ENCODE results near the gene ABCA8. TPM values are rescaled to one million over a fixed set of nuclear protein-coding genes. Genes with fewer than 3 reads are reported as not detected.
"Not testable (repeated sequence)": the region's sequence is repeated elsewhere in the genome, so short reads cannot be mapped to it uniquely, and the experiment has no call there.

The ABCA8 gene
- polyA plus RNA-seq, 1 donor from 2014 or later, result not detected

GRCh38 chr17:68835071-68835470, 120.1 kb downstream of the ABCA8 start:
- Mint-ChIP-seq H3K4me1 (peaks cover 2 to 8% (median 3%) of the 10 kb centered on the region in 3 donors), H3K36me3 (peaks cover 1% of the 10 kb centered on the region), H3K27me3 (peaks cover 3% of the 10 kb centered on the region), H3K27ac (no peak overlapping the region), H3K4me3 (no peak overlapping the region), H3K9me3 (no peaks in the 10 kb centered on the region)

GRCh38 chr17:68834328-68834836, 120.8 kb downstream of the ABCA8 start:
- Mint-ChIP-seq H3K27ac (no peak overlapping the region), H3K27me3 (peaks cover 3% of the 10 kb centered on the region)

GRCh38 chr17:68832109-68832802, 122.9 kb downstream of the ABCA8 start:
- Mint-ChIP-seq H3K27me3 (peaks cover 5% of the 10 kb centered on the region), H3K36me3 (no peaks in the 10 kb centered on the region), H3K4me3 (no peak overlapping the region), H3K4me1 (peaks cover 2 to 8% (median 3%) of the 10 kb centered on the region in 3 donors), H3K9me3 (no peaks in the 10 kb centered on the region), H3K27ac (no peak overlapping the region)

More at GRCh38 chr17:68834328-68834836, 120.8 kb downstream of the ABCA8 start:
- no peaks in the 10 kb centered on the region for H3K9me3 Mint-ChIP-seq
- peaks cover 1% of the 10 kb centered on the region for H3K36me3 Mint-ChIP-seq
- H3K4me1 Mint-ChIP-seq, result peaks cover 2 to 8% (median 3%) of the 10 kb centered on the region in 3 donors
- H3K4me3 Mint-ChIP-seq, result no peak overlapping the region

- no peak overlapping the region for H3K4me3 Mint-ChIP-seq
- H3K9me3 Mint-ChIP-seq, result no peaks in the 10 kb centered on the region
These were observed 124.0 kb downstream of the ABCA8 start for GRCh38 chr17:68831170-68831569.

GRCh38 chr17:68830313-68830712, 124.9 kb downstream of the ABCA8 start:
- Mint-ChIP-seq H3K27ac (no peak overlapping the region), H3K4me3 (no peak overlapping the region), H3K36me3 (no peaks in the 10 kb centered on the region), H3K27me3 (peaks cover 5% of the 10 kb centered on the region), H3K4me1 (peaks cover 0 to 5% (median 0%) of the 10 kb centered on the region in 3 donors), H3K9me3 (no peaks in the 10 kb centered on the region)

More at GRCh38 chr17:68831170-68831569, 124.0 kb downstream of the ABCA8 start:
- Mint-ChIP-seq H3K4me1 (peaks cover 1 to 8% (median 2%) of the 10 kb centered on the region in 3 donors), H3K36me3 (no peaks in the 10 kb centered on the region), H3K27ac (no peak overlapping the region), H3K27me3 (peaks cover 5% of the 10 kb centered on the region)

- Mint-ChIP-seq H3K9me3 (no peaks in the 10 kb centered on the region), H3K27ac (no peak overlapping the region), H3K4me1 (no peaks in the 10 kb centered on the region), H3K36me3 (no peaks in the 10 kb centered on the region), H3K4me3 (no peak overlapping the region), H3K27me3 (peaks cover 5% of the 10 kb centered on the region)
These were observed 126.0 kb downstream of the ABCA8 start for GRCh38 chr17:68829211-68829610.

- Mint-ChIP-seq H3K27me3 (peaks cover 4% of the 10 kb centered on the region), H3K4me1 (no peaks in the 10 kb centered on the region), H3K36me3 (no peaks in the 10 kb centered on the region), H3K27ac (no peak overlapping the region), H3K4me3 (no peak overlapping the region), H3K9me3 (no peaks in the 10 kb centered on the region)
These were observed 130.5 kb downstream of the ABCA8 start for GRCh38 chr17:68824707-68825106.

GRCh38 chr17:68824185-68824584, 131.0 kb downstream of the ABCA8 start:
- H3K9me3 Mint-ChIP-seq, H3K36me3 Mint-ChIP-seq, H3K27me3 Mint-ChIP-seq, H3K4me1 Mint-ChIP-seq, H3K4me3 Mint-ChIP-seq, H3K27ac Mint-ChIP-seq: not testable (repeated sequence)

GRCh38 chr17:68822719-68823289, 132.4 kb downstream of the ABCA8 start:
- H3K9me3 Mint-ChIP-seq, result no peaks in the 10 kb centered on the region
- H3K27ac Mint-ChIP-seq, result peak overlapping the region in 1 of 3 donors; percentile 20
- H3K27me3 Mint-ChIP-seq, result no peaks in the 10 kb centered on the region
- H3K4me1 Mint-ChIP-seq, result no peaks in the 10 kb centered on the region
- no peaks in the 10 kb centered on the region for H3K36me3 Mint-ChIP-seq
- no peak overlapping the region for H3K4me3 Mint-ChIP-seq

- H3K27ac Mint-ChIP-seq, result peak overlapping the region in 1 of 3 donors; percentile 20
- no peak overlapping the region for H3K4me3 Mint-ChIP-seq
- H3K27me3 Mint-ChIP-seq, result peaks cover 3% of the 10 kb centered on the region
- H3K36me3 Mint-ChIP-seq, result no peaks in the 10 kb centered on the region
- no peaks in the 10 kb centered on the region for H3K4me1 Mint-ChIP-seq
- H3K9me3 Mint-ChIP-seq, result no peaks in the 10 kb centered on the region
These were observed 133.1 kb downstream of the ABCA8 start for GRCh38 chr17:68821860-68822696.

- Mint-ChIP-seq H3K4me3 (peak overlapping the region in 1 of 4 donors; percentile 25), H3K27me3 (peaks cover 3% of the 10 kb centered on the region), H3K36me3 (no peaks in the 10 kb centered on the region), H3K27ac (no peak overlapping the region), H3K4me1 (no peaks in the 10 kb centered on the region), H3K9me3 (no peaks in the 10 kb centered on the region)
These were observed 134.2 kb downstream of the ABCA8 start for GRCh38 chr17:68820825-68821481.

- Mint-ChIP-seq H3K4me1 (no peaks in the 10 kb centered on the region), H3K27ac (no peak overlapping the region), H3K4me3 (no peak overlapping the region)
These were observed 134.7 kb downstream of the ABCA8 start for GRCh38 chr17:68820476-68820824.

GRCh38 chr17:68819465-68819864, 135.7 kb downstream of the ABCA8 start:
- Mint-ChIP-seq H3K9me3 (peaks cover 0 to 3% (median 0%) of the 10 kb centered on the region in 3 donors), H3K36me3 (no peaks in the 10 kb centered on the region), H3K27me3 (peaks cover 3% of the 10 kb centered on the region), H3K4me1 (no peaks in the 10 kb centered on the region), H3K27ac (no peak overlapping the region), H3K4me3 (no peak overlapping the region)

More at GRCh38 chr17:68820476-68820824, 134.7 kb downstream of the ABCA8 start:
- Mint-ChIP-seq H3K27me3 (peaks cover 3% of the 10 kb centered on the region), H3K36me3 (no peaks in the 10 kb centered on the region), H3K9me3 (peaks cover 0 to 3% (median 0%) of the 10 kb centered on the region in 3 donors)
